GM21526 (cell line): ENCODE results near the gene AQP6.

Source experiments
- ATAC-seq: cut with Tn5 transposase; IDR thresholded peaks from one replicate; pipeline ENCODE4 v1.9.1; 2021; ENCODE audit warnings: moderate library complexity; ENCODE audit not compliant: unreplicated experiment, low FRiP score

Gene AQP6, protein sequence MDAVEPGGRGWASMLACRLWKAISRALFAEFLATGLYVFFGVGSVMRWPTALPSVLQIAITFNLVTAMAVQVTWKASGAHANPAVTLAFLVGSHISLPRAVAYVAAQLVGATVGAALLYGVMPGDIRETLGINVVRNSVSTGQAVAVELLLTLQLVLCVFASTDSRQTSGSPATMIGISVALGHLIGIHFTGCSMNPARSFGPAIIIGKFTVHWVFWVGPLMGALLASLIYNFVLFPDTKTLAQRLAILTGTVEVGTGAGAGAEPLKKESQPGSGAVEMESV

GRCh38 chr12:49972641-49973360, at the start of gene AQP6:
TSS of gene AQP6 (plus strand) at chr12:49972947. CDS start at chr12:49973174, 227 bp downstream.
- no peak for ATAC-seq

DNA sequence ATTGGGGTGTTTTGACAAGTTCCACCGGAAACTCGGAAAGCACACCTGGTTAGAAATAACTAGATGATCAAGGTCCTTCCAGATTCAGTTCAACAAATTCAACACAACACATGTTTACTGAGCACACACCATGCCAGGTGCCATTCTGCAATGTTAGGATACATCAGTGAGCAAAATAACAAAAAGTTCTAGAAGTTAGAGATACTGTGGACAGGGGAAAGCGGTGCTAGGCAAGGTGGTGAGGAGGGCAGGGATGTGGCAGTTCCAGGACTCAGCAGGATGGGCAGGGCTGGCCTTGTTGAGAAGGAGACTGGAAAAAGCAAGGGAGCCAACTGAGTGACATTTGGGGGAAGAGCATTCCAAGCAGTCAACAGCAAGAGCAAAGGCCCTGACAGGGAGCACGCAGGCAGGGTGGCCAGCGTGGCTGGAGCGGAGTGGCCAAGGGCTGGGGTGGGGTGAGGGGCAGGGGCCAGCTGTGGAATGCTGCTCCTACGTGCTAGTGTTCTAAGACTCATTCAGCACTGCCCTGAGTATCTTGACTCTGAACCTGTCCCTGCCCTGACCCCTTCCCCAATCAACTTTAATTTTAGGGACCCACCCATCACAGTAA, 49.6 kb upstream of the AQP6 start:
- no peak for ATAC-seq

DNA sequence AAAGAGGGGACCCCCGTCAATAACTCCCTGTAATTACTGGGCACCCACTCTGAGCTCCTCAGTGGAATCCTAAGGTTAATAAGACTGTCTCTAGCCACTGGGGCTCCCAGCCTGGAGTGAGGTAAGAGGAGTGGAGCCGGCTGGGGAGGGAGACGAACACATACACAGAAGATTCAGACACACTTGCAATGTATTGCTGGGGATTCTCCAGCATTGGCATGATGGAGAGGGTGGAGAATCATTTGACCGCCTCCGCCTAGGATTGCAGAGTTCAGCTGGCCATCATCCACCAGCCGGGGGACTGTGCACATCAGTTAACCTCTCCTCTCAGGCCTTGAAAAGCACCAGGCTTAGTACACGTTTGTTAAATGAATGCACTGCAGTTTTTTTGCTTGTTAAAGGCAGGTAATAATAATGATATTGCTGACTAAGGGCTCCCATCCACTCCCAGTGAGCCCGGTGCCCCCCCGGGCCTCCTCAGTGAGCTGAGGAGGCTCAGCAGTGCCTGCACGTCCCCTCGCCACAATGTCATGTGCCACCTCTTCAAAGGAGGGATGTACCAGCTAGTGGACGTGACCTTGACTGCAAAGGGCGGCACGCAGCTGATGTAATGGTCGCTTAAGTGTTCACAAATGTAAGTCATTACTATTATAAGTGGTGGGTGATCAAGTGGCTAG, 48.7 kb upstream of the AQP6 start:
- ATAC-seq, result no peak

DNA sequence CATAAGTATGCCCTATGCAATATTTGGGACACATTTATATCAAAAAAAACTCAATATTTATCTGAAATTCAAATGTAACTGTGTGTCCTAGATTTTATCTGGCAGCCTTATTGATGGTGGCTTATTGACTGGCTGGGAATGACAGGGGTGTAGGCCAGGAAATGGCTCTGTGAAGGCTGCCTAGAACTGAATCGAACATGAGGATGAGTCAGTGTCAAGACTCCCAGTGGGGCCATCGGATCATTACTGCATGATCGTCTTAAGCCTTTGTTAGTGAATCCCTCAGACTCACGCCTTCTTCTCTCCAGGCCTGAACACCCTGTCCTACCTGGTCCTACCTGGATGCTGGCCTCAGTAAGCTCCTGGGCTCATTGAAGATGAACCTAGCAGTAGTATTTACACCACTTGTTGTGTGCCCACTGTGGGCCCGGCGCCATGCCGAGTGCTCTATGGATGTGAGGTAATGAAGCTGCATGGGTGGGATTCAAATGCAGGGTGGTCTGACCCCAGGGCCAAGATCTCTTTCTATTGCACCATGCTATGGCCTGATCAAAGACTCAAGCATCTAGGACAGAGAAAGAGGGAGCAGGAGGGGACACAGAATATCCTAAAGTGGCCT, 48.0 kb upstream of the AQP6 start:
- no peak for ATAC-seq

DNA sequence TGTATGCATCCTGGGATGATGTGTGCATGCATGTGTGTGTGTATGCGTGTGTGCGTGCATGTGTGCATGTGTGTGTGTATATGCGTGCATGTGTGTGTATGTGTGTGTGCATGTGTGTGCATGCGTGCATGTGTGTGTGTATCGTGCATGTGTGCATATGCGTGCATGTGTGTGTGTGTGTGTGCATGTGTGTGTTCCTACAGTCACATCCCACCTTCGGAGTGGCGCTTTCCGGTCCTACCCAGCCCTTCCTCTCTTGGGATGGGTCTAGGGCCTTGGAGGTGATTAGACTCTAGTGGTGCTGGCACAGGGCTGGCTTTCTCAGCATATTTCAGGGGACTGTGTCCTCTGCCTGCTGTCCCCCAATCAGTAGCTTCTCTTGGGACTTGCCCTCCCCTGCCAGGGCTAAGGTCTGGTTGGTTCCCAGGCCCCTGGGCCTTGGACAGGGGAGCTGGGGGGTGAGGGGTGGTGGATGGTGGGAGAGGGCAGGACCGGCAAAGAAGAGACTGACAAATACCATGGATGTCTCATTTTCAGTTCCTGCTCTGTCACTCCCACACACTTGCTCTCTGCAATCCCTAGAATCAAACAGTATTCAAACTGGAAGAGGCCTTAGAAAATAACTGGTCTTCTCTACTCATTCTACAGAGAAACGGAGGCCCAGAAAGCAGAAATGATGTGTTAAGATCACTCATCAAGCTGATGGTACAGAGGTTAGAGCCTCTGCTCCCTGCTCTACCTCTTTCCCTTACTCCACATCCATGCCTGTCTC, 47.1 kb upstream of the AQP6 start:
- ATAC-seq, result no peak

DNA sequence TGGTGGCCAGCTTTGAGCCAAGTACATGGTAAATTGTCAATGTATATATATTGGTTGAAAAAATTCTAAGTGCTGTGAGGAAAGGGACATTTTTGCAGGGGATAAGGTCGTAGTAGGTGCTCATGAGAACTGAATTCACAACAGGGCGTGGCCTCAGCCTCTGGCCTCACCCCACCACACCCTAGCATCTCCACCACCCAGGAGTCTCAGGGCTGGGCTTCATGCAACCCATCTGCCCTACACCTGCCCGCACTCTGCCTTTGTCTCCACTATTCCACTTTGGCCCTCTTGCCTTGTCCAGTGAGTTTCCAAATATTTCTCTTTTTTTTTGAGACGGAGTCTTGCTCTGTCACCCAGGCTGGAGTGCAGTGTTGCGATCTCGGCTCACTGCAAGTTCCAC, 44.3 kb upstream of the AQP6 start:
- no peak for ATAC-seq

GRCh38 chr12:49929581-49929980, 43.2 kb upstream of the AQP6 start:
- ATAC-seq, result no peak

DNA sequence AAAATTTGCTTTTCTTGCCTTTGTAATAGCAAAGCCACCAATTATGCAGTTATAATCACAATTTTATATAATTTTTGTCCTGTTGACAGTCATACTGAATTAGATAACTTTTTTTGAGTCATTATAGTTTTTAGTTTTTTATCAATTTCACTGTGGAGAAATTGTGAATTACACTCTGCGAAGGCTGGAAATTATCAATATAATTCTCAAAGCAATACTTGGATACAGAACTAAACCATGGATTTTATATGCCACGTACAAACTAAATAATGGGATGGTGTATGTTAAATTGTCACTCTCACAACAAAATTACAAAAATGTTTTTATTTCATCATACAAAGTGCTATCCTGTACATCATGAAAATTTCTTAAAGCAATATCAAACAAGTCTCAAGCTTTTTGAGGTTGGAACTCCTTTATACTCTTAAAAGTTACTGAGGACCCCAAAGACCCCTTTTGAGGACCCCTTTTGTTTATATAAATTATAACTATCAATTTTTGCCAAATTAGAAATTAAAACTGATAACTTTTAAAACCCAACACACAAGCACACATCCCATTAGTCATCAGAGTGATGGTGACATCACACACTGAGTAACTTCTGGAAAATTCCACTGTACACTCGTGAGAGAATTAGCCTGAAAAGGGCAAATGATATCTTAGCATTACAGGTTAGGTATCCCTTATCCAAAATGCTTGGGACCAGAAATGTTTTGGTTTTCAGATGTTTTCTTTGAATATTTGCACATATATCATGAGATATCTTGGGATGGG, 42.0 kb upstream of the AQP6 start:
- ATAC-seq, result no peak

- no peak for ATAC-seq
Measured at GRCh38 chr12:49932023-49932422, 40.7 kb upstream of the AQP6 start.

- no peak for ATAC-seq
Measured at GRCh38 chr12:49932533-49933130, 40.1 kb upstream of the AQP6 start.

DNA sequence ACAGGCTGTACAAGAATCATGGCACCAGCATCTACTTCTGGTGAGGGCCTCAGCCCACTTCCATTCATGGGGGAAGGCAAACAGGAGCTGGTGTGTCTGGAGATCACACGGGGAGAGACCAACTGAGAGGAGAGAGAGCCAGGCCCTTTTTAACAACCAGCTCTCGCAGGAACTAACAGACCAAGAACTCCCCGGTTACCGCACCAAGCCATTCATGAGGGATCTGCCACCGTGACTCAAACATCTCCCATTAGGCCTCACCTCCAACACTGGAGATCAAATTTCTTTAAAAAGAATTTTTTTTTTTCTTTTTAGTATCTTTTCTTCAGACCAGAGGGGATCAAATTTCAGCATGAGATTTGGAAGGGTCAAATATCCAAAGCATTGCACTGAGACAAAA, 39.0 kb upstream of the AQP6 start:
- no peak for ATAC-seq

DNA sequence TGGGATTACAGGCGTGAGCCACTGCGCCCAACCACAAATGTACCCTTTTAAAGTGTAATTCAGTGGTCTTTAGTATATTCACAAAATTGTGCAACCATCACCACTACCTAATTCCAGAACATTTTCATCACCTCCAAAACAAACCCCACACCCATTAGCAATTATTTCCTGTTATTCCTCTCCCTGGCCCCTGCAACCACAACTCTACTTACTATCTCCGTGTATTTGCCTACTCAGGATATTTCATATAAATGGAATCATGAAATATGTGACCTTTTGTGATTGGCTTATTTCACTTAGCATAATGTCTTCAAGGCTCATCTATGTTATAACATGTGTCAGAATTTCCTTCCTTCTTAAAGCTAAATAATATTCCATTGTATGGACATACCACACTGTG, 38.2 kb upstream of the AQP6 start:
- no peak for ATAC-seq

GRCh38 chr12:49936925-49937324, 35.8 kb upstream of the AQP6 start:
- ATAC-seq, result no peak

DNA sequence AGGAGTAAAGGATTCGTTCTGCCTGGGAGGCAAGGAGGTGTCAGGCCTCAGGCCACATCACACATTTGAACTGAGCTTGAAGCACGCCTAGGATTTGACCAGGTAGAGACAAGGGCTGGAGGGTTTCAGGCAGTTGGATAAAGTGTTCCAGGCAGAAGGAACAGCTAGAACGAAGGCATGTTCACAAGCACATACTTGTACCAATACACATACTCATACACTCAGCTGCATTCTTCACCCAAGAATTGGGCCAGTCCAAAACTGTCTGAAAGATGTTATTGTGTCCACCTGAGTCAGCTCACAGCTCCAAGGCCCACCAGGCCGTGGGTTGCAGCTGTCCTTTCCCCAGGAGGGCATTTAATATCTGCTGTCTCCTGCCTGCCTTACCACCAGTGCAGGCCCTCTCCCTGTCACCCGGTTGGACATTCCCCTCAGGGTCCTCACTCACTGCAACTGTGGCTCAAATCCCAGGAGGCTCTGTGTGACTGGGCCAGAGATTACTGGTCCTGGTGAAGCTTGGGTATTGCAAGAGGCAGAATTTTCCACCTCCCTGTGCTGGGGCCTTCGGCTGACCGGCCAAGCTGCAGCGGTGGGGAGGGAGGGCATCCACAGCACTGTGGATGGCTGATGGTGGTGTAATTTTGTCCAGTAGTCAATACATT, 35.0 kb upstream of the AQP6 start:
- ATAC-seq, result no peak

DNA sequence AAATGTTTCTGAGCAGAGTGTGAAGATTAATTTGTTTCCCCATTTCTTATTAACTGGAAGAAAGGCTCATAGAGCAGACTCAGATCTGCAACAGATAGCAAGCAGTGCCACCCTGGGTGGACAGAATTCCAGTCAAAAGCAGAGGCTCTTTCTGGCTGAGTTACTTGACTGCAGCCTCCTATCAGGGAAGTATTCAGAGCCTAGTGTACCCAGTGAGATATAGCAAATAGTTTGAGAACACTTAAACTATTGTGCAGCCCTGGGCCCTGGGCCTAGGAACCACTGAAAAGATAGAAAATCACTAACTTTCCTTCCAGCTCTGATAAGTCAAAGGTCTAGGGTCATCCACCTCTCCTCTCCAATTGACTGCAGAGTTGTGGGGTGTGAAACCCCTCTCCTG, 33.4 kb upstream of the AQP6 start:
- ATAC-seq, result no peak

DNA sequence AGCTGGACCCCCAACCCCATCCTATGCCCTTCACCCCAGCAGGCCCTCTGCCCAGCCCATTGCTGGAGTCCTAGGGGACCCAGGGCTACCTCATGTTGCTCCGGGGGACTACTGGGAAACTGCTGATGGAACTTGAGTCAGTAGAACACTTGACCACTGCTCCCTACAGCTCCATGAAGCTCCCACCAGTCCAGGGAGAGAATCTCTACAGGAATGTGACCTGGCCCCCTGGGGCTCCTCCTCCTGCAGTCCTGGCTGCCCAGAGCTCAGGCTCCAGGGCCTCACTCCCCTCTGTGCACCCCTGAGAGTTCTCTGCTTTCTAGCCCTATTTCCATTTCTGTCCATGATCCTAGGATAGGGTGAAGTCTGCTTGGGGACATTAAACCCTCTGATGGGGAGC, 33.0 kb upstream of the AQP6 start:
- no peak for ATAC-seq

GRCh38 chr12:49941556-49942511, 30.9 kb upstream of the AQP6 start:
- no peak for ATAC-seq
